ENCODE results near the gene SSBP4. TPM values are rescaled to one million over a fixed set of nuclear protein-coding genes. Genes with fewer than 3 reads are reported as not detected.

The SSBP4 gene
- total and polyA plus RNA-seq, 4 donors, result 31.7 to 95.3 (median 72.4) TPM

DNA sequence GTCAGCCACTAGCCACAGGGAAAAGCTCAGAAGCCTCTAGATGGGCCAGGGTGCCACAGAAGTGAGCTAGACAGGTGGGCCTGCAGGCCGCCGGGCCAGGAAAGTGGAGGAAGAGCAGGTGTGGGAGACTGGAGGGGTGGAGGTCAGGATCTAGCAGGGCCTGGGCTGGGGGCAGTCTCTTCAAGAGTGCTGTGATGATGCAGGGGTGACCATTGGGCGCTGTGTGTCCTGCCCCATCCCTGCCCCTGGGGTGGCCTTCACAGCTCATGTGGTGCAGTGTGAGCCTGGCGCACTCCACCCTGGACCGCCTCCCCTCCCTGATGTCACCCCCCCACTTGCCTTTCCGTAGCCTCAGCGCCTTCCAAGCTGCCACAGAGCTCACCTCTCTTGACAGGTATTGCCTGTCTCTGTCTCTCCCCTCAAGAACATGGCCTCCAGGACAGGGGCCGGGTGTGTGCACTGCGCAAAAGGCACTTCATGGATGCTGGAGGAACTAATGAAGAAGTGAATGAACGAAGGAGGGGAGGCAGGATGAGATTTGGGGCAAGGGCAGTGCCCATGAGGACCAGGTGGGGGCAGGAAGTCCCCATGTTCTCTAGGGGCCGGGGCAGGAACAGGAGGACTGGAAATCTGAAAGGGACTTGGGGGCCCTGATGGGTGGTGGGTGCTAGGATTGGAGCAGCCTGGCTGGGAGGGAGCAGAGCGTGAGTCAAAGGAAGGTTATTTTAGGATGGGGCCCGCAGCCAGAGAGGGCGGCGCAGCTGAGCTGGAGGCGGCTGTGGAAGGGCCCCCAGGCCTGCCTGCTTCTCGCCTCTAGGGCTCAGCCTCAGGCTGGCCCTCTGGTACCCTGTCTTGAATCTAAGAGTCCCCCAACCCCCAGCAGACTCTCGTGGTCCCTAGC, 6.6 kb downstream of the SSBP4 start:
- H3K4me3 ChIP-seq, result no peak overlapping the region
- TF ChIP-seq, protein P1, sequence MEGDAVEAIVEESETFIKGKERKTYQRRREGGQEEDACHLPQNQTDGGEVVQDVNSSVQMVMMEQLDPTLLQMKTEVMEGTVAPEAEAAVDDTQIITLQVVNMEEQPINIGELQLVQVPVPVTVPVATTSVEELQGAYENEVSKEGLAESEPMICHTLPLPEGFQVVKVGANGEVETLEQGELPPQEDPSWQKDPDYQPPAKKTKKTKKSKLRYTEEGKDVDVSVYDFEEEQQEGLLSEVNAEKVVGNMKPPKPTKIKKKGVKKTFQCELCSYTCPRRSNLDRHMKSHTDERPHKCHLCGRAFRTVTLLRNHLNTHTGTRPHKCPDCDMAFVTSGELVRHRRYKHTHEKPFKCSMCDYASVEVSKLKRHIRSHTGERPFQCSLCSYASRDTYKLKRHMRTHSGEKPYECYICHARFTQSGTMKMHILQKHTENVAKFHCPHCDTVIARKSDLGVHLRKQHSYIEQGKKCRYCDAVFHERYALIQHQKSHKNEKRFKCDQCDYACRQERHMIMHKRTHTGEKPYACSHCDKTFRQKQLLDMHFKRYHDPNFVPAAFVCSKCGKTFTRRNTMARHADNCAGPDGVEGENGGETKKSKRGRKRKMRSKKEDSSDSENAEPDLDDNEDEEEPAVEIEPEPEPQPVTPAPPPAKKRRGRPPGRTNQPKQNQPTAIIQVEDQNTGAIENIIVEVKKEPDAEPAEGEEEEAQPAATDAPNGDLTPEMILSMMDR (IDR thresholded peaks at IDR 0.05; ENCODE audit: control extremely low read depth, extremely low read depth), result no peak
- no peaks in the 10 kb centered on the region for H3K9me3 ChIP-seq (ENCODE audit: control insufficient read depth in 4 of 4, insufficient read depth in 3 of 4, low read length in 3 of 4)
- no peak for DNase-seq
- ATAC-seq (ENCODE audit: insufficient read depth, low FRiP score), result no peak
- peaks cover 0 to 30% (median 16%) of the 10 kb centered on the region in 5 donors for H3K4me1 ChIP-seq (ENCODE audit: control insufficient read depth in 5 of 5, insufficient read depth in 5 of 5, low read length in 5 of 5)
- no peaks in the 10 kb centered on the region for H3K27me3 ChIP-seq (ENCODE audit: control insufficient read depth in 3 of 3, insufficient read depth in 3 of 3, low read length in 2 of 3)
- no peak overlapping the region for H3K9ac ChIP-seq (ENCODE audit: insufficient read depth in 1 of 2, low read length in 2 of 2)
- peaks cover 0 to 8% (median 0%) of the 10 kb centered on the region in 4 donors for H3K36me3 ChIP-seq (ENCODE audit: control insufficient read depth in 4 of 4, insufficient read depth in 4 of 4, low read length in 4 of 4)
- H3K27ac ChIP-seq (ENCODE audit: low read depth in 1 of 2, low read length in 1 of 2), result peak overlapping the region; percentile 14 to 44
- WGBS, 2 donors, result 78 to 84% methylated on average over 17 to 18 of the region's 18 CpGs

DNA sequence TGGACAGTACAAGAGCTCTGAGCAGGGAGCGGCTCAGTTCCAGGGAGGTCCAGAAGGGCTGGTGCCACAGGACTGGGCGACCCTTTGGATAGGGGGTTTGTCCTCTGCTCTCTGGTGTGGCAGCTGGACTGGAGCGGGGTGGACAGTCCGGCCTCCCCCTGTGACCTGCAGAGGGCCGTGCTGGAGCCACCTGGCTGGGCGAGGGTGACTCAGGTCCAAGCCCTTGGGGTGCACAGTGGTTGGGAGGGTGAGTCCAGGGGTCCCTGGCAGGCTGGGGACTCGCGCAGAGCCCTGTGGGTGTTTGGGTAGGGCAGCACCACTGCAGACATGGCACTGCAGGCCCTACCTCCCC, 7.2 kb downstream of the SSBP4 start:
- TF ChIP-seq, protein P1 (IDR thresholded peaks at IDR 0.05; ENCODE audit: control extremely low read depth, extremely low read depth), result no peak
- H3K4me1 ChIP-seq (ENCODE audit: control insufficient read depth in 5 of 5, insufficient read depth in 5 of 5, low read length in 5 of 5), result peaks cover 0 to 24% (median 10%) of the 10 kb centered on the region in 5 donors
- DNase-seq (no peak), ATAC-seq (ENCODE audit: insufficient read depth, low FRiP score) (no peak)
- H3K4me3 ChIP-seq, result no peak overlapping the region
- H3K27ac ChIP-seq (ENCODE audit: low read depth in 1 of 2, low read length in 1 of 2), result peak overlapping the region in 1 of 2 donors; percentile 44
- no peak overlapping the region for H3K9ac ChIP-seq (ENCODE audit: insufficient read depth in 1 of 2, low read length in 2 of 2)
- H3K36me3 ChIP-seq (ENCODE audit: control insufficient read depth in 4 of 4, insufficient read depth in 4 of 4, low read length in 4 of 4), result peaks cover 0 to 11% (median 0%) of the 10 kb centered on the region in 4 donors
- 88 to 90% methylated on average over 8 of the region's 8 CpGs for WGBS, 2 donors
- H3K9me3 ChIP-seq (ENCODE audit: control insufficient read depth in 4 of 4, insufficient read depth in 3 of 4, low read length in 3 of 4), result no peaks in the 10 kb centered on the region
- H3K27me3 ChIP-seq (ENCODE audit: control insufficient read depth in 3 of 3, insufficient read depth in 3 of 3, low read length in 2 of 3), result no peaks in the 10 kb centered on the region

DNA sequence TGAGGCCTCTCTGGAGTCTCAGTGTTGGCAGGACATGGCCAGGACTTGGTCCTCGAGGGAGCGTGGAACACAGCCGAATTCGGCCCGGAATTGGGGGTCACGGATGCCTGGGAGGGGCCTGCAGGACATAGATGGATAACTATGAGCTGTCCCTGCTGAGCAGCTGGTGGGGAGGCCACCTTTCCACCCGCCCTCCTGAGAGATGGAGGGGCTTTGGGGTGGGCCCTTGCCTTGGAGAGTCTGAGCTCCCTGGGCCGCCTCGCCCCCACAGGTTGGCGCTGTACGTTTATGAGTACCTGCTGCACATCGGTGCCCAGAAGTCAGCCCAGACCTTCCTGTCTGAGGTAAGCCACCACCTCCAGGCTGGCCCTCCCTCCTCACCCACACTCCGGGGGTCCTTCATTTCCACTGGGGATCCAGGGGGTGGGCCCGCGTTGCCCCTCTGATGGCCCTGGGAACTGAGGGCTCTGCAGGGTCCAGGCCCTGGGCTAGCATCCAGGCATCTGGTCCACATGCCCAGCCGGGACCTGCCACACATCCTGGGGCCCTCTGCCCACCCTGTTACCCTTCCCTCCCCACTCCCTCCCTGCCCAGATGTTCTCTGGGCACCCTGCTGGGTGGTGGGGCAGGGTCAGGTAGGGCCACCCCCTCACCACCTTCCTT, 8.0 kb downstream of the SSBP4 start:
- H3K4me1 ChIP-seq (ENCODE audit: control insufficient read depth in 5 of 5, insufficient read depth in 5 of 5, low read length in 5 of 5), result peaks cover 0 to 26% (median 8%) of the 10 kb centered on the region in 5 donors
- TF ChIP-seq, protein P1 (IDR thresholded peaks at IDR 0.05; ENCODE audit: control extremely low read depth, extremely low read depth), result no peak
- no peak overlapping the region for H3K4me3 ChIP-seq
- DNase-seq, result no peak
- peaks cover 0 to 11% (median 0%) of the 10 kb centered on the region in 4 donors for H3K36me3 ChIP-seq (ENCODE audit: control insufficient read depth in 4 of 4, insufficient read depth in 4 of 4, low read length in 4 of 4)
- no peak overlapping the region for H3K27ac ChIP-seq (ENCODE audit: low read depth in 1 of 2, low read length in 1 of 2)
- 83 to 91% methylated on average over 16 of the region's 16 CpGs for WGBS, 2 donors
- H3K27me3 ChIP-seq (ENCODE audit: control insufficient read depth in 3 of 3, insufficient read depth in 3 of 3, low read length in 2 of 3), result no peaks in the 10 kb centered on the region
- H3K9ac ChIP-seq (ENCODE audit: insufficient read depth in 1 of 2, low read length in 2 of 2), result no peak overlapping the region
- no peaks in the 10 kb centered on the region for H3K9me3 ChIP-seq (ENCODE audit: control insufficient read depth in 4 of 4, insufficient read depth in 3 of 4, low read length in 3 of 4)
- no peak for ATAC-seq (ENCODE audit: insufficient read depth, low FRiP score)
